Epithelial cell of esophagus (primary cell): ENCODE measurements around the gene CYB561D2.

Experiments
- DNase-seq: peaks from one replicate; pipeline ENCODE4 v3.0.0; 2010; ENCODE audit warnings: low read depth
- H3K4me3 ChIP-seq: 2 replicates; pipeline ENCODE4 v1.5.1; 2011; ENCODE audit warnings: mild to moderate bottlenecking, low read length, control low read depth
- TF ChIP-seq, protein P1 (sequence below): IDR thresholded peaks from 2 replicates; pipeline ENCODE4 v1.5.1; 2011; ENCODE audit warnings: low read depth, mild to moderate bottlenecking, low read length, control low read depth, inconsistent platforms; ENCODE audit not compliant: insufficient read depth; ENCODE audit errors: missing control alignments

The CYB561D2 gene

DNA sequence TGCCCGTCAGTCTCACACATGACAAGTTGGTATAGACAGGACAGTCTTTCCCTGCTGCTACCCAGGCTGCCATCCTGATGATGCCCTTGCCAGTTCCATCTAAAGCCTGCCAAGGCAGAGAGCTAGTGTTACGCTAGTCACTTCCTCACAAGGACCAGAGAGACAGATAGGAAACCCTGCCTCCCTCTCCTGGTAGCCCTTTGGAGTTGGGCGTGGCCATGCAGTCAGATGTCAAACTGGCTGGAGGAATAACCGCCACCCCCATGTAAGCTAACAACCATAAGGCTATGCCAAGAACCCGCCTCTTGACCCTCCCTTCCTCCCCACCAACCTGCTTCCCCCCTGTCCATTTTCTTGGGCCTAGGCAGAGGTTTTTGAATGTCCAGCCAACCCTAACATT, 5.9 kb downstream of the CYB561D2 start:
- TF ChIP-seq, protein P1, sequence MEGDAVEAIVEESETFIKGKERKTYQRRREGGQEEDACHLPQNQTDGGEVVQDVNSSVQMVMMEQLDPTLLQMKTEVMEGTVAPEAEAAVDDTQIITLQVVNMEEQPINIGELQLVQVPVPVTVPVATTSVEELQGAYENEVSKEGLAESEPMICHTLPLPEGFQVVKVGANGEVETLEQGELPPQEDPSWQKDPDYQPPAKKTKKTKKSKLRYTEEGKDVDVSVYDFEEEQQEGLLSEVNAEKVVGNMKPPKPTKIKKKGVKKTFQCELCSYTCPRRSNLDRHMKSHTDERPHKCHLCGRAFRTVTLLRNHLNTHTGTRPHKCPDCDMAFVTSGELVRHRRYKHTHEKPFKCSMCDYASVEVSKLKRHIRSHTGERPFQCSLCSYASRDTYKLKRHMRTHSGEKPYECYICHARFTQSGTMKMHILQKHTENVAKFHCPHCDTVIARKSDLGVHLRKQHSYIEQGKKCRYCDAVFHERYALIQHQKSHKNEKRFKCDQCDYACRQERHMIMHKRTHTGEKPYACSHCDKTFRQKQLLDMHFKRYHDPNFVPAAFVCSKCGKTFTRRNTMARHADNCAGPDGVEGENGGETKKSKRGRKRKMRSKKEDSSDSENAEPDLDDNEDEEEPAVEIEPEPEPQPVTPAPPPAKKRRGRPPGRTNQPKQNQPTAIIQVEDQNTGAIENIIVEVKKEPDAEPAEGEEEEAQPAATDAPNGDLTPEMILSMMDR: no peak
- peak; percentile 44 for DNase-seq
- peak overlapping the region; percentile 77 for H3K4me3 ChIP-seq

DNA sequence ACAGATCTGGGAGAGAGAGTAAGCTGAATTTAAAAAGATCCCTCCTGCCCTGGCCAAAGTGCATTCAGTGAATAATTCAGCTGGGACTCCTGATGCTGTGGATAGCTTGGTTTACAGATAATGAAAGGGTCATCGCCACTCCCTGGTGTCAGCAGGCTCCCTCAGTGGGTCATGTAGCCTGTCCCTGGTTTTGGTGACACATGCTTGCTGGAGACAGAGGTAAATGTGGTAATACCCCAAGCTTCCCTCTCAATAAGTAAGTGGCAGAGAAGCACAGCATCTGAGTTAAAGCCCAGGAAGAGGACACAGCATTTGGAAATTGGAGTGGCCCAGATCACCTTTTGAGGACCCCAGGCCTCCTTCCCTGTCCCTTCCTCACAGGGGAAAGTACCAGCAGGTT, 6.8 kb downstream of the CYB561D2 start:
- peak overlapping the region; percentile 77 for H3K4me3 ChIP-seq
- TF ChIP-seq, protein P1: no peak
- DNase-seq: no peak

DNA sequence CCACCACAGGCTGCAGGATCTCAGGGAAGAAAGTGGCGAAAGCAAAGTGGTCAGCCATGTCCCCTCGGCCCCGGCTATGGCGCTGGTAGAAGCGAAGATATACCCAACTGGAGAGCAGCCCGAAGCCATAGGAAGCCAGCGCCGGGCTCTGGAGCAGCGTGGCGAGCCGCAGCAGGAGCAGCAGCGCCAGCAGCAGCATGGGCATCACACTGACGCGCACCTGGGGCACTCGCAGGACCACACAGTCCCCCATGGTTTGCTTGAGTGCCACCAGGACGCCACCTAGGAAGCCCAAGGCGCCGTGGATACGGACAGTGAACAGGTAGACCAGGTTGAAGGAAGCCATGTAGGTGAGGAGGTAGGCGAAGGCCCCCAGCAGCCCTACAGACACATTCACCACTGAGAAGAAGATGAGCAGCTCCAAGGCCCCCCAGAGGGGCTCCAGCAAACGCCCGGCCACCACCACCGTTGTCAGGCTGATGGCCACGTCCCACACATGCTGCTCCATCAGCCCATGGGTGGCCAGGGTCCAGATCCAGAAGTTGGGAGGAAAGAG, 7.8 kb downstream of the CYB561D2 start:
- DNase-seq: no peak
- peak overlapping the region; percentile 77 for H3K4me3 ChIP-seq

DNA sequence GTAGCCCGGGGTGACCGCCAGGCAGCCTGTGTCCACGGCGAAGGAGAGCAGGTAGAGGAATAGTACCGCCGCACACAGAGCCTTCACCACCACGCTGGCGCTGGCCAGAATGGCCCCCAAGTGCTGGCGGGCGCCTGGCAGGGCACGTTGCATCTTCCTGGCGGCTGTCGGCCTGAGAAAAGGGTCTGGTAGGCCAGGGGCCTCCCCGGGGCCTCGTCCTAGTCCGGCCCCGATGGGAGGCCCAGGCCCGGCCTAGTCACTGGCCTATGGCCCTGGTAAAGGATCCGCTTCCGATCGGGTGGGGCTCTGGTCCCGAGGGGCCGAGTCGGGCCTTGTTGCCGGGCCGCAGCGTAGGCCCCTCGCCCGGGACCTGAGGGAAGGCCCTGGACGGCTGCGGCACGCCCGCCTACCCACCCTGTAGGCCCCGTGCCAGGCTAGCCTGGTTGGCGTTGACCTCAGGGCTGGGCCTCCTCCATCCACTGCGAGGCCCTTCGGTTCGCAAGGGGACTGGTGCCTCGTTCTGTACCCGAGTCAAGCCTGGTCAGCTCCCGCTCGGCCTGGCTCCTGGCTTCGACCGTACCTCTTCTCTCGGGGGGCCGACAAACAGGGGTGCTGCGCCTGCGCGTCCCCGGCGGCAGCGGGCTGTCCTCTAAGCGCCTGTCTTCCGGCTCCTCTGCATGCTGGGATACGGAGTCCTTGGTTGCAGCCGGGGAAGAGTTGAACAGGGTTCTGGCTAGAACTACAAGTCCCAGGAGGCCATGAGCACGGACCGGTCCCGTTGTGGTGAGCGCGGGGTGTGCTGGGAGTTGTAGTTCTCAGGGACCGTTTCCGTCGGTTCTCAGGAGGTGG, 8.5 kb downstream of the CYB561D2 start, which contains the start of gene TMEM115:
TSS of gene TMEM115 (minus strand) at position 611 of the 849 bp plus-strand sequence. CDS start at position 153, 458 bp downstream.
- peak within 1 kb of the TSS; percentile 77 for H3K4me3 ChIP-seq
- TF ChIP-seq, protein P1: no peak
- peak; percentile 99 for DNase-seq

More for the DNA sequence above, 7.8 kb downstream of the CYB561D2 start:
- TF ChIP-seq, protein P1: no peak

DNA sequence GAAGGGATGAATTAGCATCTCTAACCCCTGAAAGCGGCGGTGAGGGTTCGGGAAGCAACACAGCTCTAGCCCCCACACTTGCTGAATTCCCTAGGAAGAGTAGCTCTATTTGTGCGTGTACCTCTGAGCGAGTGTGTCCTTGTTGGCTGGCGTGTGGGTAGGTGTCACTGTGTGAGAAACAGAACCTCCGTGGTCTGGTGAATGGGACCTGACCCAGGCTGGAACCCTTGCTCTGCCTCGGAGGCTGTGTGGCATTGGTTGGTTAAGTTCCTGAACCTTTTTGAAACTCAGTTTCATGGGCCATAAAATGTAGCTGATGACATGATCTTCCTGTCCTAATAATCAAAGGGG, 9.1 kb downstream of the CYB561D2 start:
- peak overlapping the region; percentile 77 for H3K4me3 ChIP-seq
- DNase-seq: no peak
- TF ChIP-seq, protein P1: no peak

DNA sequence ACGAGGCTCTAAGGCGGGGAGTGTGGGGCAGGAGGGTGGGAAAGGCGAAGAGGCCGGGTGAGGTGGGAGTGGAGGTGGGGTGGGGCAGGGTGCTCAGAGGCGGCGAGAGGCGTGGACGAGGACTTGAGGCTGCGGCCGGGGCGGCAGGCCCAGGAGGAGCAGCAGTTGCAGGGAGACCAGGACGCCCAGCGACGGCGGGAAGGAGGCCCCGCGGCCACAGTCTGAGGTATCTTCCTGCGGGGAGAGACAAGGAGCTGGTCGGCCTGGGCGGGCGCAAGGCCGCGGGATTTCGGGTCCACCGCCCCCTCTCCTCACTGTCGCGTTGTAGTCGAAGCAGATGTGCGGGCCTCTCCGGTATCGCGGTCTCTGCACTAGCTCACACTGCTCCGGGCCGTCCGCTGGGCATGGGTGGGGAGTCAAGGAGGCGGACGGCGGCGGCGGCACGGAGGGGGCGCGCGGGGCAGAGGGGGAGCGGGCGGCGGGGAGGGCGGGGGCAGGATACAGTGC, 14.0 kb downstream of the CYB561D2 start:
- no peak for DNase-seq
- peak overlapping the region; percentile 68 for H3K4me3 ChIP-seq
- TF ChIP-seq, protein P1: no peak
